GM12874 (cell line): ENCODE data around the gene ITPR3.

Experiments
- CTCF ChIP-seq: IDR thresholded peaks from 2 replicates; pipeline ENCODE4 v1.5.1; 2011; ENCODE audit warnings: low read depth, mild to moderate bottlenecking, control low read depth, low read length, moderate library complexity; ENCODE audit not compliant: insufficient read depth

ITPR3 gene

GRCh38 chr6:33602180-33602579 is 18.9 kb upstream of the ITPR3 start:
- no peak for TF ChIP-seq CTCF

- TF ChIP-seq CTCF = no peak
Measured at GRCh38 chr6:33604941-33605854, 15.9 kb upstream of the ITPR3 start.

- no peak for TF ChIP-seq CTCF
Measured at GRCh38 chr6:33606642-33607041, 14.5 kb upstream of the ITPR3 start.

GRCh38 chr6:33607126-33607783 is 13.9 kb upstream of the ITPR3 start:
- TF ChIP-seq CTCF = no peak

GRCh38 chr6:33607784-33608161 is 13.3 kb upstream of the ITPR3 start:
- TF ChIP-seq CTCF = peak; percentile 80

- no peak for TF ChIP-seq CTCF
Measured at GRCh38 chr6:33609019-33609418, 12.1 kb upstream of the ITPR3 start.

GRCh38 chr6:33609528-33609927 is 11.6 kb upstream of the ITPR3 start:
- no peak for TF ChIP-seq CTCF
